Liver (tissue), 9 donors: ENCODE results near the gene NADK. TPM values are rescaled to one million over a fixed set of nuclear protein-coding genes. Genes with fewer than 3 reads are reported as not detected.

Experiments
- DNase-seq: peaks from one replicate; pipeline ENCODE4 v3.0.0-alpha.2; 2017; ENCODE audit warnings: low spot score
- H3K27ac ChIP-seq, 2 donors: one replicate each; pipeline ENCODE4 v1.7.0; 2013; ENCODE audit warnings: inconsistent platforms in 2 of 2, low read length in 2 of 2, control low read depth in 1 of 2, low read depth in 1 of 2, mild to moderate bottlenecking in 1 of 2
- H3K27me3 ChIP-seq, 4 donors: one replicate each; pipeline versions ENCODE4 v1.6.1 to v1.7.0; 2013; ENCODE audit warnings: low read length in 3 of 4, inconsistent platforms in 1 of 4, mild to moderate bottlenecking in 1 of 4, moderate library complexity in 1 of 4; ENCODE audit not compliant: control insufficient read depth in 4 of 4, insufficient read depth in 4 of 4
- H3K36me3 ChIP-seq, 4 donors: one replicate each; pipeline versions ENCODE4 v1.6.1 to v1.7.0; 2013; ENCODE audit warnings: low read length in 3 of 4, mild to moderate bottlenecking in 3 of 4, low read depth in 1 of 4, moderate library complexity in 1 of 4; ENCODE audit not compliant: control insufficient read depth in 4 of 4, insufficient read depth in 3 of 4
- H3K4me1 ChIP-seq, 4 donors: one replicate each; pipeline versions ENCODE4 v1.6.1 to v1.7.0; 2013; ENCODE audit warnings: low read length in 3 of 4, mild to moderate bottlenecking in 3 of 4, moderate library complexity in 1 of 4; ENCODE audit not compliant: control insufficient read depth in 4 of 4, insufficient read depth in 4 of 4
- H3K4me3 ChIP-seq, 3 donors: one replicate each; pipeline versions ENCODE4 v1.6.1 to v1.7.0; 2013; ENCODE audit warnings: low read length in 3 of 3, control low read depth in 1 of 3, low read depth in 1 of 3, mild to moderate bottlenecking in 1 of 3
- H3K9ac ChIP-seq, 2 donors: one replicate each; pipeline ENCODE4 v1.7.0; 2013; ENCODE audit warnings: low read length in 2 of 2, mild to moderate bottlenecking in 2 of 2, moderate library complexity in 2 of 2, control low read depth in 1 of 2, low read depth in 1 of 2
- H3K9me3 ChIP-seq, 4 donors: one replicate each; pipeline versions ENCODE4 v1.6.1 to v1.7.0; 2013; ENCODE audit warnings: low read length in 3 of 4; ENCODE audit not compliant: control insufficient read depth in 4 of 4
- ATF3 ChIP-seq: IDR thresholded peaks from 2 replicates; pipeline ENCODE4 v1.6.1; 2016; ENCODE audit warnings: antibody characterized with exemption
- CTCF ChIP-seq: fragments of 150-350 bp; IDR thresholded peaks from 2 replicates; pipeline ENCODE4 v1.5.1; 2017; ENCODE audit warnings: improper control_type of control experiment, low read depth, low read length; ENCODE audit not compliant: missing input control
- EGR1 ChIP-seq, 2 donors: IDR thresholded peaks; 2 replicates each; pipeline ENCODE4 v1.6.1; 2016 to 2018; ENCODE audit warnings: antibody characterized with exemption in 2 of 2, low read depth in 2 of 2
- FOXA1 ChIP-seq: IDR thresholded peaks from 2 replicates; pipeline ENCODE4 v1.6.1; 2016; ENCODE audit warnings: antibody characterized with exemption
- GABPA ChIP-seq, 2 donors: IDR thresholded peaks in 1 of 2; conservative IDR thresholded peaks in 1 of 2; 2 replicates each; pipeline ENCODE4 v1.6.1; 2016; ENCODE audit warnings: antibody characterized with exemption in 2 of 2, mild to moderate bottlenecking in 1 of 2, moderate library complexity in 1 of 2
- HNF4G ChIP-seq: IDR thresholded peaks from 2 replicates; pipeline ENCODE4 v1.6.1; 2016; ENCODE audit warnings: antibody characterized with exemption
- JUND ChIP-seq, 2 donors: IDR thresholded peaks; 2 replicates each; pipeline ENCODE4 v1.6.1; 2016; ENCODE audit warnings: antibody characterized with exemption in 2 of 2
- MAX ChIP-seq: IDR thresholded peaks from 2 replicates; pipeline ENCODE4 v1.6.1; 2016; ENCODE audit warnings: antibody characterized with exemption
- NR2F2 ChIP-seq: IDR thresholded peaks from 2 replicates; pipeline ENCODE4 v1.6.1; 2016; ENCODE audit warnings: antibody characterized with exemption
- RAD21 ChIP-seq, 2 donors: IDR thresholded peaks; 2 replicates each; pipeline ENCODE4 v1.6.1; 2016; ENCODE audit warnings: antibody characterized with exemption in 2 of 2, mild to moderate bottlenecking in 2 of 2
- REST ChIP-seq: IDR thresholded peaks from 2 replicates; pipeline ENCODE4 v1.6.1; 2016; ENCODE audit warnings: antibody characterized with exemption, mild to moderate bottlenecking
- ZBTB33 ChIP-seq: IDR thresholded peaks from 2 replicates; pipeline ENCODE4 v1.6.1; 2016; ENCODE audit warnings: antibody characterized with exemption
- WGBS: extraction: QIAGEN DNeasy Blood & Tissue Kit; methylation state at CpG from one replicate; pipeline ENCODE4 v1.1.7; 2013; 5-methylcytosine and 5-hydroxymethylcytosine counted together
- polyA plus RNA-seq, 2 donors: library from polyadenylated mRNA; stranded (reverse) in 1 of 2; unstranded in 1 of 2; fragments of 200-250 nt in 1 of 2; fragments of >200 nt in 1 of 2; fragmentation: Nextera tagmentation in 1 of 2; extraction: Ambion mirVana in 1 of 2; gene quantifications; one replicate each; pipeline versions ENCODE4 v1.2.1 to v1.2.3, GENCODE V29; 2013 to 2015
- total RNA-seq, 2 donors: library from RNA; depleted of rRNA; stranded (reverse); fragments of >200 nt; gene quantifications; one replicate each; pipeline ENCODE4 v1.2.3, GENCODE V29; 2014
- donor health status: healthy.
- donor health status: healthy.
- donor health status: healthy.
- donor health status: healthy.
- donor health status: healthy.

The NADK gene
- total and polyA plus RNA-seq, 4 donors = 39.2 to 105 (median 83.6) TPM

- H3K4me1 ChIP-seq = peaks cover 9 to 41% (median 23%) of the 10 kb centered on the region in 4 donors
Observed at GRCh38 chr1:1781526-1781903, 3.2 kb upstream of the NADK start.

More at GRCh38 chr1:1781526-1781903, 3.2 kb upstream of the NADK start:
- no peak overlapping the region for H3K9ac ChIP-seq
- H3K27me3 ChIP-seq = no peaks in the 10 kb centered on the region
- no peak for DNase-seq
- TF ChIP-seq ATF3 (no peak), CTCF (no peak), MAX (no peak), GABPA (IDR thresholded peaks at IDR 0.05 in 1 of 2, conservative IDR thresholded peaks at IDR 0.05 in 1 of 2) (no peak), RAD21 (IDR thresholded peaks at IDR 0.05) (no peak), NR2F2 (no peak), FOXA1 (no peak), JUND (IDR thresholded peaks at IDR 0.05) (no peak), ZBTB33 (no peak), HNF4G (no peak), EGR1 (IDR thresholded peaks at IDR 0.05; ENCODE audit: low read depth in 2 of 2) (no peak), REST (no peak)
- no peak overlapping the region for H3K4me3 ChIP-seq
- H3K36me3 ChIP-seq = peaks cover 2 to 16% (median 6%) of the 10 kb centered on the region in 4 donors
- WGBS = 84% methylated on average over 7 of the region's 7 CpGs
- H3K9me3 ChIP-seq = no peaks in the 10 kb centered on the region
- peak overlapping the region in 1 of 2 donors; percentile 73 for H3K27ac ChIP-seq
